SK-N-SH treated with all-trans-retinoic acid at 6 μM for 48 hours (cell line): ENCODE measurements around the gene DCXR.

ENCODE experiments used
- ATAC-seq: fragments of 200-7000 bp; cut with Tn5 transposase; 3 replicates; pipeline ENCODE4 v1.9.1; 2020; ENCODE audit warnings: mild to moderate bottlenecking, moderate library complexity
- ARNTL ChIP-seq: fragments of 450-650 bp; formaldehyde crosslinking; IDR thresholded peaks from 2 replicates; pipeline ENCODE4 v1.5.0; 2020; ENCODE audit warnings: low read depth, mild to moderate bottlenecking, moderate library complexity, borderline replicate concordance
- BACH2 ChIP-seq: fragments of 250-450 bp; sonication (Bioruptor Pico); IDR thresholded peaks from 2 replicates; pipeline ENCODE4 v1.9.0; 2021; ENCODE audit warnings: mild to moderate bottlenecking, borderline replicate concordance
- CREB5 ChIP-seq: fragments of 250-450 bp; sonication (Bioruptor Pico); IDR thresholded peaks from 2 replicates; pipeline ENCODE4 v1.5.1; 2020; ENCODE audit warnings: low read depth, mild to moderate bottlenecking, moderate library complexity
- CSDC2 ChIP-seq: fragments of 250-450 bp; sonication (Bioruptor Pico); IDR thresholded peaks from 2 replicates; pipeline ENCODE4 v1.5.0; 2020; ENCODE audit warnings: mild to moderate bottlenecking, moderate library complexity
- CSRNP3 ChIP-seq: fragments of 250-450 bp; sonication (Bioruptor Pico); IDR thresholded peaks from 2 replicates; pipeline ENCODE4 v1.5.1; 2021; ENCODE audit warnings: mild to moderate bottlenecking, moderate library complexity
- ESRRG ChIP-seq: fragments of 250-450 bp; sonication (Bioruptor Pico); IDR thresholded peaks from 2 replicates; pipeline ENCODE4 v1.6.1; 2021; ENCODE audit warnings: mild to moderate bottlenecking
- GLIS3 ChIP-seq: fragments of 250-450 bp; sonication (Bioruptor Pico); IDR thresholded peaks from 2 replicates; pipeline ENCODE4 v1.5.0; 2020; ENCODE audit warnings: mild to moderate bottlenecking, moderate library complexity
- ISL1 ChIP-seq: fragments of 250-450 bp; sonication (Bioruptor Pico); IDR thresholded peaks from 2 replicates; pipeline ENCODE4 v2.1.2; 2022; ENCODE audit warnings: mild to moderate bottlenecking, moderate library complexity
- OSR1 ChIP-seq: fragments of 250-450 bp; sonication (Bioruptor Pico); IDR thresholded peaks from 2 replicates; pipeline ENCODE4 v1.8.0; 2022; ENCODE audit warnings: moderate library complexity, mild to moderate bottlenecking, inconsistent platforms
- PATZ1 ChIP-seq: fragments of 250-450 bp; sonication (Bioruptor Pico); IDR thresholded peaks from 2 replicates; pipeline ENCODE4 v1.8.0; 2020; ENCODE audit warnings: mild to moderate bottlenecking, moderate library complexity, borderline replicate concordance
- POU6F1 ChIP-seq: fragments of 250-450 bp; sonication (Bioruptor Pico); IDR thresholded peaks from 2 replicates; pipeline ENCODE4 v1.8.0; 2021; ENCODE audit warnings: low read depth, mild to moderate bottlenecking, moderate library complexity, borderline replicate concordance
- PPARA ChIP-seq: fragments of 250-450 bp; sonication (Bioruptor Pico); IDR thresholded peaks from 2 replicates; pipeline ENCODE4 v1.5.0; 2020; ENCODE audit warnings: mild to moderate bottlenecking, borderline replicate concordance
- RARB ChIP-seq: fragments of 250-450 bp; sonication (Bioruptor Pico); IDR thresholded peaks from 2 replicates; pipeline ENCODE4 v1.8.0; 2021; ENCODE audit warnings: mild to moderate bottlenecking, moderate library complexity
- SNAI2 ChIP-seq: fragments of 250-450 bp; sonication (Bioruptor Pico); IDR thresholded peaks from 2 replicates; pipeline ENCODE4 v1.5.0; 2020; ENCODE audit warnings: mild to moderate bottlenecking, moderate library complexity
- TOX ChIP-seq: fragments of 250-450 bp; sonication (Bioruptor Pico); IDR thresholded peaks from 2 replicates; pipeline ENCODE4 v1.8.0; 2021; ENCODE audit warnings: mild to moderate bottlenecking, moderate library complexity, borderline replicate concordance
- TSHZ2 ChIP-seq: fragments of 250-450 bp; sonication (Bioruptor Pico); IDR thresholded peaks from 2 replicates; pipeline ENCODE4 v1.5.0; 2020; ENCODE audit warnings: mild to moderate bottlenecking, moderate library complexity
- ZC3H10 ChIP-seq: fragments of 250-450 bp; sonication (Bioruptor Pico); IDR thresholded peaks from 2 replicates; pipeline ENCODE4 v1.5.1; 2021; ENCODE audit warnings: mild to moderate bottlenecking, moderate library complexity
- ZFP3 ChIP-seq: fragments of 250-450 bp; sonication (Bioruptor Pico); IDR thresholded peaks from 2 replicates; pipeline ENCODE4 v1.5.0; 2020; ENCODE audit warnings: mild to moderate bottlenecking, moderate library complexity
- ZFP30 ChIP-seq: fragments of 450-650 bp; formaldehyde crosslinking; IDR thresholded peaks from 2 replicates; pipeline ENCODE4 v1.5.0; 2022; ENCODE audit warnings: mild to moderate bottlenecking, moderate library complexity
- ZNF565 ChIP-seq: fragments of 450-650 bp; formaldehyde crosslinking; conservative IDR thresholded peaks from 2 replicates; pipeline ENCODE4 v1.5.0; 2020; ENCODE audit warnings: low read depth, mild to moderate bottlenecking, moderate library complexity
- ZNF8 ChIP-seq: fragments of 450-650 bp; formaldehyde crosslinking; IDR thresholded peaks from 2 replicates; pipeline ENCODE4 v1.5.0; 2020; ENCODE audit warnings: mild to moderate bottlenecking, moderate library complexity

DCXR gene

GRCh38 chr17:82050152-82050760 is 12.8 kb upstream of the DCXR start:
- ATAC-seq: no peak
- TF ChIP-seq ZNF8 (CRISPR knock-in tag) (no peak), ZNF565 (CRISPR knock-in tag) (no peak), TSHZ2 (no peak), ISL1 (CRISPR knock-in tag) (no peak), PPARA (no peak), SNAI2 (no peak), OSR1 (CRISPR knock-in tag) (no peak), RARB (CRISPR knock-in tag) (no peak), BACH2 (CRISPR knock-in tag) (no peak), POU6F1 (CRISPR knock-in tag) (no peak), CSDC2 (CRISPR knock-in tag) (no peak), GLIS3 (no peak), ZC3H10 (CRISPR knock-in tag) (no peak), ESRRG (CRISPR knock-in tag) (no peak)

- ATAC-seq: no peak
- no peak for TF ChIP-seq ZNF565 (CRISPR knock-in tag)
- TF ChIP-seq RARB (CRISPR knock-in tag): no peak
- TF ChIP-seq ZFP3 (CRISPR knock-in tag): no peak
- no peak for TF ChIP-seq ZC3H10 (CRISPR knock-in tag)
- no peak for TF ChIP-seq ARNTL (CRISPR knock-in tag)
- TF ChIP-seq BACH2 (CRISPR knock-in tag): no peak
- TF ChIP-seq GLIS3: no peak
- TF ChIP-seq CSDC2 (CRISPR knock-in tag): no peak
- TF ChIP-seq CREB5 (CRISPR knock-in tag): no peak
- no peak for TF ChIP-seq ZNF8 (CRISPR knock-in tag)
- TF ChIP-seq ISL1 (CRISPR knock-in tag): no peak
- no peak for TF ChIP-seq ZFP30
- TF ChIP-seq PPARA: no peak
- TF ChIP-seq SNAI2: no peak
- TF ChIP-seq CSRNP3 (CRISPR knock-in tag): no peak
- no peak for TF ChIP-seq PATZ1 (CRISPR knock-in tag)
- TF ChIP-seq TSHZ2: no peak
- no peak for TF ChIP-seq OSR1 (CRISPR knock-in tag)
- TF ChIP-seq ESRRG (CRISPR knock-in tag): no peak
- no peak for TF ChIP-seq TOX
- TF ChIP-seq, all 23 proteins: peak for 0
Observed at GRCh38 chr17:82049521-82049971, 12.0 kb upstream of the DCXR start.
